Fibroblast of lung (primary cell): Measurements from ENCODE around the gene TTLL4. TPM values are rescaled to one million over a fixed set of nuclear protein-coding genes. Genes with fewer than 3 reads are reported as not detected.

ENCODE experiments used
- DNase-seq, 2 donors: peaks; one replicate each; pipeline versions ENCODE4 v3.0.0 to v3.0.0-alpha.2; 2010; ENCODE audit warnings: low read depth in 2 of 2
- H2AFZ ChIP-seq: 2 replicates; pipeline ENCODE4 v1.5.1; 2012; ENCODE audit warnings: low read length, control low read depth, inconsistent platforms
- H3K27ac ChIP-seq: 2 replicates; pipeline ENCODE4 v1.5.1; 2011; ENCODE audit warnings: low read length, control low read depth; ENCODE audit not compliant: insufficient read depth
- H3K27me3 ChIP-seq: 2 replicates; pipeline ENCODE4 v1.5.1; 2011; ENCODE audit warnings: mild to moderate bottlenecking, low read length; ENCODE audit not compliant: control insufficient read depth, insufficient read depth
- H3K36me3 ChIP-seq: 2 replicates; pipeline ENCODE4 v1.5.1; 2011; ENCODE audit warnings: low read length; ENCODE audit not compliant: control insufficient read depth, insufficient read depth
- H3K4me1 ChIP-seq: 2 replicates; pipeline ENCODE4 v1.5.1; 2011; ENCODE audit warnings: low read length; ENCODE audit not compliant: control insufficient read depth, insufficient read depth; ENCODE audit errors: extremely low read depth
- H3K4me2 ChIP-seq: 2 replicates; pipeline ENCODE4 v1.5.1; 2011; ENCODE audit warnings: low read length, control low read depth; ENCODE audit not compliant: insufficient read depth; ENCODE audit errors: extremely low read depth
- H3K4me3 ChIP-seq, 4 experiments: fragments of 200-600 bp in 1 of 4; sonication (generic) in 1 of 4; replicated peaks in 1 of 4; 2 replicates each; pipeline ENCODE4 v1.5.1; 2011 to 2016; ENCODE audit warnings: low read length in 4 of 4, low read depth in 3 of 4, mild to moderate bottlenecking in 3 of 4, control low read depth in 2 of 4, inconsistent platforms in 1 of 4, mixed read lengths in 1 of 4; ENCODE audit not compliant: insufficient read depth in 1 of 4; ENCODE audit errors: control extremely low read depth in 1 of 4
- H3K79me2 ChIP-seq: 2 replicates; pipeline ENCODE4 v1.5.1; 2012; ENCODE audit warnings: mild to moderate bottlenecking, low read length, inconsistent platforms; ENCODE audit not compliant: control insufficient read depth, insufficient read depth
- H3K9ac ChIP-seq: 2 replicates; pipeline ENCODE4 v1.5.1; 2011; ENCODE audit warnings: mild to moderate bottlenecking, low read length, control low read depth; ENCODE audit not compliant: insufficient read depth
- H3K9me3 ChIP-seq: 2 replicates; pipeline ENCODE4 v1.5.1; 2012; ENCODE audit warnings: low read depth, low read length; ENCODE audit not compliant: control insufficient read depth, insufficient read depth
- H4K20me1 ChIP-seq: 2 replicates; pipeline ENCODE4 v1.5.1; 2011; ENCODE audit warnings: low read length; ENCODE audit not compliant: control insufficient read depth, insufficient read depth; ENCODE audit errors: extremely low read depth
- CTCF ChIP-seq, 2 donors: IDR thresholded peaks in 1 of 2; conservative IDR thresholded peaks in 1 of 2; 1 replicate in 1 of 2; 2 replicates in 1 of 2; pipeline ENCODE4 v1.5.1; 2011 to 2012; ENCODE audit warnings: low read length in 2 of 2, control low read depth in 1 of 2, inconsistent platforms in 1 of 2, low read depth in 1 of 2, mild to moderate bottlenecking in 1 of 2
- EZH2 ChIP-seq: IDR thresholded peaks from 2 replicates; pipeline ENCODE4 v1.5.1; 2012; ENCODE audit warnings: low read length, control low read depth, mild to moderate bottlenecking; ENCODE audit errors: missing control alignments
- polyA plus RNA-seq, 2 donors: library from polyadenylated mRNA; depleted of rRNA in 1 of 2; stranded (reverse) in 1 of 2; unstranded in 1 of 2; fragments of >200 nt; gene quantifications; 2 replicates each; pipeline ENCODE4 v1.2.1, GENCODE V29; 2011 to 2012; ENCODE audit warnings: missing spikeins in 1 of 2
- total RNA-seq: library from RNA; depleted of rRNA; stranded (reverse); fragments of >200 nt; gene quantifications from 2 replicates; pipeline ENCODE4 v1.2.1, GENCODE V29; 2014

TTLL4 gene
- total and polyA plus RNA-seq, 2 donors (not counting 1 experiment from before 2014, with no cell fraction given): 6.1 to 9.4 TPM

- DNase-seq: no peak
- H2AFZ ChIP-seq: no peak overlapping the region
- no peaks in the 10 kb centered on the region for H3K79me2 ChIP-seq
- H4K20me1 ChIP-seq: no peaks in the 10 kb centered on the region
- no peak overlapping the region for H3K27ac ChIP-seq
- no peaks in the 10 kb centered on the region for H3K27me3 ChIP-seq
- H3K4me3 ChIP-seq: no peak overlapping the region
- TF ChIP-seq CTCF (conservative IDR thresholded peaks at IDR 0.05 in 1 of 2, IDR thresholded peaks at IDR 0.05 in 1 of 2; ENCODE audit: low read depth in 1 of 2, low read length in 2 of 2): no peak
- no peak for TF ChIP-seq EZH2
- no peak overlapping the region for H3K4me2 ChIP-seq
- no peak overlapping the region for H3K9ac ChIP-seq
- H3K36me3 ChIP-seq: peaks cover 12% of the 10 kb centered on the region
- no peaks in the 10 kb centered on the region for H3K4me1 ChIP-seq
- no peaks in the 10 kb centered on the region for H3K9me3 ChIP-seq
Observed at GRCh38 chr2:218744615-218745014, 34.0 kb downstream of the TTLL4 start.

GRCh38 chr2:218745160-218745558 lies 34.5 kb downstream of the TTLL4 start:
- Histone ChIP-seq H3K9me3 (no peaks in the 10 kb centered on the region), H3K27ac (no peak overlapping the region), H3K4me2 (no peak overlapping the region), H3K27me3 (no peaks in the 10 kb centered on the region), H3K4me3 (no peak overlapping the region), H3K79me2 (no peaks in the 10 kb centered on the region), H3K4me1 (no peaks in the 10 kb centered on the region), H3K9ac (no peak overlapping the region), H3K36me3 (peaks cover 12% of the 10 kb centered on the region), H2AFZ (no peak overlapping the region), H4K20me1 (no peaks in the 10 kb centered on the region)
- TF ChIP-seq EZH2 (no peak), CTCF (conservative IDR thresholded peaks at IDR 0.05 in 1 of 2, IDR thresholded peaks at IDR 0.05 in 1 of 2; ENCODE audit: low read depth in 1 of 2, low read length in 2 of 2) (no peak)
- no peak for DNase-seq

DNA sequence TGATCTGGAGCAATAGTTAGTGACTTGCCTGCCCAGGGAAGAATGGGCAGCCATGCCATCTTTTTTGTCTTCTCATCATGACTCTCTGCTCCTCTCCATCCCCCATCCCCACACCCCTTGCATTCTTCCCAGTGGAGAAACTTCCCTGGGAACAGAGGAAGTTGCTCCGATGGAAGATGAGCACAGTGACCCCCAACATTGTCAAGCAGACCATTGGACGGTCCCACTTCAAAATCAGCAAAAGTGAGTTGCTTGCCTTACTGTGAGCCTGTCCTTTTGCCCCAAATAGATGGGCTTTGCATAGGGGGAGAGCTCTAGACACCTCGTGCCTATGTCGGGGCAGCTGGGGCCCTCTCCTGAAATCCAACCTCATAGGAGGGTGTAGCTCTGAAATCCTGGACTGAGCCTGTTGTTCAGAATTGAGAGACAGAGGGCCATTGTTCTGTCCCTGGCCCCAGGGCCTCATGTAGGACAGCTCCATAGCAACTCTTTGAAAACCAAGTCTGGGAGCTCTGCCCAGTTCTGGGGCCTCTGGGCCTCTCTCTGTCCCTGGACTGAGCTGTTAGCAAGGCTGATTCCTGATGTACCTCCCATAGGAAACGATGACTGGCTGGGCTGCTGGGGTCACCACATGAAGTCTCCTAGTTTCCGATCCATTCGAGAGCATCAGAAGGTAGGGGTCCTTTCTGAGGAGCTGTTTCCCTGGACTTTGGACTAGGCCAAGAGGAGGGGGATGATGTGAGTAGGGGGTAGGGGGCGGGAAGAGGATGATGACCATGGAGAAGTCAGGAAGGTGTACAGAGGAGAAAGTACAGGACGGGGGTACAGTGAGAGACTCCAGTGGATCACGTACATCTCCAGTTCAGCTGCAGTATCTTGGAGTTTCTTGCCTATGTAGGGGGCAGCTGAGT lies 35.2 kb downstream of the TTLL4 start:
- TF ChIP-seq CTCF (conservative IDR thresholded peaks at IDR 0.05 in 1 of 2, IDR thresholded peaks at IDR 0.05 in 1 of 2; ENCODE audit: low read depth in 1 of 2, low read length in 2 of 2) (no peak), EZH2 (no peak)
- Histone ChIP-seq H3K9ac (no peak overlapping the region), H3K4me1 (no peaks in the 10 kb centered on the region), H3K4me3 (no peak overlapping the region), H2AFZ (no peak overlapping the region), H3K27ac (no peak overlapping the region), H3K27me3 (no peaks in the 10 kb centered on the region), H3K9me3 (no peaks in the 10 kb centered on the region), H3K36me3 (peaks cover 12% of the 10 kb centered on the region), H3K4me2 (no peak overlapping the region), H4K20me1 (no peaks in the 10 kb centered on the region), H3K79me2 (no peaks in the 10 kb centered on the region)
- peak; percentile 39 to 55 for DNase-seq
